Measurements from ENCODE around the gene COL5A3. TPM values are rescaled to one million over a fixed set of nuclear protein-coding genes. Genes with fewer than 3 reads are reported as not detected.
A peak's percentile ranks its signal among the peaks of the same experiment; 100 is the strongest.

Gene COL5A3
- total and polyA plus RNA-seq, 5 donors from 2014 or later: 0.35 to 2.1 TPM; not detected in 3

DNA sequence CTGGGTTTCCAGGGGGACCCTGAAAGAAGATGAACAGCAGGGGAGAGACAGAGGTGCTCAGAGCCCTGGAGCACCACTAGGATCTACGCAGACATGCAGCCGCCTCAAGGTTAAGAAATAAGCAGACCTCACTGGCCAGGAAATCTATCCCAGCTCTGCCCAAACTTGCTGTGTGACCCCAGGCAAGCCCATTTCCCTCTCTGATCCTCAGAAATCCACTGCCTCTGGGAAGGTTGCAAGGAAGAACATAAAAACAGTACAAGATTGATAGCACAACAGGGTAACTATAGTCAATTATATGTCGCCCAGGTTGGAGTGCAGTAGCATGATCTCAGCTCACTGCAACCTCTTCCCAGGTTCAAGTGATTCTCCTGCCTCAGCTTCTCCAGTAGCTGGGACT, 20.8 kb downstream of the COL5A3 start:
- Mint-ChIP-seq H3K27me3 (no peaks in the 10 kb centered on the region), H3K36me3 (no peaks in the 10 kb centered on the region), H3K27ac (no peak overlapping the region), H3K4me1 (peaks cover 0 to 2% (median 0%) of the 10 kb centered on the region in 4 donors), H3K4me3 (no peak overlapping the region), H3K9me3 (no peaks in the 10 kb centered on the region)
- no peak for DNase-seq
- no peak for ATAC-seq (ENCODE audit: low read depth in 2 of 2)
- Histone ChIP-seq H3K27ac (ENCODE audit: insufficient read depth, low read length, poor library complexity, severe bottlenecking) (no peak overlapping the region), H3K27me3 (ENCODE audit: control insufficient read depth, insufficient read depth, low read length) (no peaks in the 10 kb centered on the region), H3K9me3 (ENCODE audit: control insufficient read depth in 2 of 2, low read length in 2 of 2) (no peaks in the 10 kb centered on the region), H3K4me1 (ENCODE audit: control insufficient read depth, insufficient read depth, low read length, poor library complexity, severe bottlenecking) (no peaks in the 10 kb centered on the region), H3K36me3 (ENCODE audit: control insufficient read depth, insufficient read depth, low read length) (no peaks in the 10 kb centered on the region), H3K4me3 (ENCODE audit: low read depth, low read length) (no peak overlapping the region)

DNA sequence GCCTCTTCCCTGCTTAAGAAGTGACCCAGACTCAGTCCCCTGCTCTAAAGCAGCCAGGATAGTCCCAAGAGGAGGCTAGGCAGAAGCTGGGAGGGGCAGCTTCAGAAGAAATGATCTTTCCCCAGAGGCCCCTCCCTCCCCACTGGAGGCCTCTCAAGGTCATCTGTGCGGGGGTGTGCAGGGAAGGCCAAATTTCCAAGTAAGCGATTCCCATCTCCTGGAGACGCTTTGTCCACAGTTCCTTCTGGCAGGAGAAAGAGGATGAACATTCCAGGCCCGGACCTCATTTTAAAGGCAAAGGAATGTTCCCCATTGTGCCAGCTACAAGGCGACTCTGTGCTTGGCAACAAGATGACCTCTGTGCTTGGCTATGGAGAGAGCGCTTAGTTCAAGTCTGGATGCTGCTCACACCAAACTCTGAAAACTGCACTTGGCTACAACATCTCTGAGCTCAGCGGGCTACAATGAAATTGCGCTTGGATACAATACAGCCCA, 23.5 kb downstream of the COL5A3 start:
- Histone ChIP-seq H3K27ac (ENCODE audit: insufficient read depth, low read length, poor library complexity, severe bottlenecking) (no peak overlapping the region), H3K36me3 (ENCODE audit: control insufficient read depth, insufficient read depth, low read length) (no peaks in the 10 kb centered on the region), H3K4me1 (ENCODE audit: control insufficient read depth, insufficient read depth, low read length, poor library complexity, severe bottlenecking) (no peaks in the 10 kb centered on the region), H3K9me3 (ENCODE audit: control insufficient read depth in 2 of 2, low read length in 2 of 2) (no peaks in the 10 kb centered on the region), H3K4me3 (ENCODE audit: low read depth, low read length) (no peak overlapping the region), H3K27me3 (ENCODE audit: control insufficient read depth, insufficient read depth, low read length) (no peaks in the 10 kb centered on the region)
- H3K27ac Mint-ChIP-seq: no peak overlapping the region
- no peaks in the 10 kb centered on the region for H3K36me3 Mint-ChIP-seq
- no peak overlapping the region for H3K4me3 Mint-ChIP-seq
- ATAC-seq (ENCODE audit: low read depth in 2 of 2) (no peak), DNase-seq (no peak)
- no peaks in the 10 kb centered on the region for H3K9me3 Mint-ChIP-seq
- no peaks in the 10 kb centered on the region for H3K27me3 Mint-ChIP-seq
- peaks cover 0 to 2% (median 0%) of the 10 kb centered on the region in 4 donors for H3K4me1 Mint-ChIP-seq

DNA sequence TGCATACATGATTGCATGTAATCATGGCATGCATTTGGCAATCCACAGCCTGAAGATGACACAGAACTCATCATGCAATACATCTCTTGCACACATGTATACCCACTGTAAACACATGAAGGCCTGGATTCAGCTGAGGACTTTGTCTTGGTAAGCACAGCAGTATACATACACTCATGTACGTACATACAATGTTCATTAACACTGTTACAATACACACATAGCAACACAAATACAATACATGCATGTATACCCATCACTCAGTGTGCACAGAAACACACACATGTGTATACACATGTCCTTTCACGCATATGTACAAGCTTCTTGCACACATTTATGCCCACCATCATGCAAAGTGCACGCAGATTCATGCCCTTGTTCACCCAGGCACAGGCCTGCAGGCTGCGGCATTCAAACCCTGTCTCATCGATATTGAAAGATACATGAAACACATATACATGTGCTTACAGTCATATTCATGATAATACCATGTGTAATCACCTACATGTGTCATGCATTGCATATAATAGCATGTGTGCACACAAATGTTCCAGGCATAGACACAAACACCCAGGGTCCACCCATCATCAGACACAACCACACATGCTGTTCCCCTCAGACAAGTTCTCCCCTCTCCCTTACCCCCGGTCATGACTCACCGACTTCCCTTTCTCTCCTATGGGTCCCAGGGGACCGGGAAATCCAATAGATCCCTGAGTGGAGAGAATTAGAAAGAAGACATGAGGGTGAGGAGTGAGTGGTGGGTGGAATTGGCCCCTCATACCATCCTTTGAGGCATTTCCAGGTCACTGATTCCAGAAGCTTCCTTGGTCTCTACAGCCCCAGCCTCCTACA, 28.7 kb downstream of the COL5A3 start:
- no peaks in the 10 kb centered on the region for H3K9me3 ChIP-seq (ENCODE audit: control insufficient read depth in 2 of 2, low read length in 2 of 2)
- peak overlapping the region in 1 of 3 donors; percentile 35 for H3K27ac Mint-ChIP-seq
- ATAC-seq (ENCODE audit: low read depth in 2 of 2) (no peak), DNase-seq (no peak)
- no peaks in the 10 kb centered on the region for H3K36me3 ChIP-seq (ENCODE audit: control insufficient read depth, insufficient read depth, low read length)
- no peaks in the 10 kb centered on the region for H3K36me3 Mint-ChIP-seq
- H3K4me1 Mint-ChIP-seq: no peaks in the 10 kb centered on the region
- H3K9me3 Mint-ChIP-seq: peaks cover 0 to 4% (median 0%) of the 10 kb centered on the region in 7 donors
- no peaks in the 10 kb centered on the region for H3K27me3 ChIP-seq (ENCODE audit: control insufficient read depth, insufficient read depth, low read length)
- H3K4me3 ChIP-seq (ENCODE audit: low read depth, low read length): no peak overlapping the region
- H3K27me3 Mint-ChIP-seq: no peaks in the 10 kb centered on the region
- no peaks in the 10 kb centered on the region for H3K4me1 ChIP-seq (ENCODE audit: control insufficient read depth, insufficient read depth, low read length, poor library complexity, severe bottlenecking)
- H3K27ac ChIP-seq (ENCODE audit: insufficient read depth, low read length, poor library complexity, severe bottlenecking): no peak overlapping the region
- H3K4me3 Mint-ChIP-seq: no peak overlapping the region

GRCh38 chr19:9972103-9972502, 38.2 kb downstream of the COL5A3 start:
- H3K9me3 ChIP-seq (ENCODE audit: control insufficient read depth in 2 of 2, low read length in 2 of 2): no peaks in the 10 kb centered on the region
- ATAC-seq (ENCODE audit: low read depth in 2 of 2): no peak
- no peak overlapping the region for H3K4me3 Mint-ChIP-seq
- H3K27ac ChIP-seq (ENCODE audit: insufficient read depth, low read length, poor library complexity, severe bottlenecking): no peak overlapping the region
- peaks cover 0 to 3% (median 0%) of the 10 kb centered on the region in 7 donors for H3K9me3 Mint-ChIP-seq
- peaks cover 7% of the 10 kb centered on the region for H3K27me3 ChIP-seq (ENCODE audit: control insufficient read depth, insufficient read depth, low read length)
- peaks cover 0 to 4% (median 2%) of the 10 kb centered on the region in 4 donors for H3K4me1 Mint-ChIP-seq
- H3K36me3 ChIP-seq (ENCODE audit: control insufficient read depth, insufficient read depth, low read length): no peaks in the 10 kb centered on the region
- no peaks in the 10 kb centered on the region for H3K36me3 Mint-ChIP-seq
- no peak overlapping the region for H3K27ac Mint-ChIP-seq
- no peak overlapping the region for H3K4me3 ChIP-seq (ENCODE audit: low read depth, low read length)
- peaks cover 14% of the 10 kb centered on the region for H3K27me3 Mint-ChIP-seq
- no peak for DNase-seq
- H3K4me1 ChIP-seq (ENCODE audit: control insufficient read depth, insufficient read depth, low read length, poor library complexity, severe bottlenecking): no peaks in the 10 kb centered on the region

DNA sequence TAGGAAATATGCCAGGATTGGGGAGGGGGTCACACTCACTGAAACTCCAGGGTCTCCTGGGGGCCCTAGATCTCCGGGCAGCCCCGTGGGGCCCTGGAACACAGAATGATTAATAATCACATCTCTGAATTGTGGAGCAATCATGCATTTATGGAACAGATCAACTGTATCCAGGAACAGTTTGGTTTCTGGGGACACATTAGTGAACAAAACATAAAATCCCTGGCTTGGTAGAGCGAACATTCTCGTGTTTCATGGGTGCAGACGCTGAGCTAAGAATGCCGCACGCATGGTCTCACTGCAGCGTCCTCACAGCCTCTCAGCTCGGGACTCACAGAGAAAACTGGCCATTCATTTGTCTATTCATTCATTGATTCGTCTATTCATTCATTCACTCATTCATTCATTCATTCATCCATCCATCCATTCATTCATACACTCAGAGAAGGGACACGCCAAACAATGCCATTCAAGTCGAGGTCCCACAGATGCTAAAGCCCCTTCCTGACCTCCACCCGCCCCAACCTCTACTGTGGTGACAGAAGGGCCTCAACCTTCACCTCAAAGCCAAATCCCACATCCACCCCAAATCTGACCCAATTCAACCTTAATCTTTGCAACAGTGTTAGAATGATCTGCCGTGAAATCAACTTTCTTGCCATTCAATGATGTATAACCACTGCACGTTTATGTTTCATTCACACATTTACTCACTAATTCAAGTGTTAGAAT, 39.0 kb downstream of the COL5A3 start:
- H3K36me3 ChIP-seq (ENCODE audit: control insufficient read depth, insufficient read depth, low read length): no peaks in the 10 kb centered on the region
- H3K27ac Mint-ChIP-seq: no peak overlapping the region
- H3K27me3 ChIP-seq (ENCODE audit: control insufficient read depth, insufficient read depth, low read length): peaks cover 7% of the 10 kb centered on the region
- peaks cover 0 to 3% (median 0%) of the 10 kb centered on the region in 7 donors for H3K9me3 Mint-ChIP-seq
- H3K27me3 Mint-ChIP-seq: peaks cover 20% of the 10 kb centered on the region
- H3K4me1 ChIP-seq (ENCODE audit: control insufficient read depth, insufficient read depth, low read length, poor library complexity, severe bottlenecking): no peaks in the 10 kb centered on the region
- DNase-seq (no peak), ATAC-seq (ENCODE audit: low read depth in 2 of 2) (no peak)
- H3K4me1 Mint-ChIP-seq: peaks cover 0 to 6% (median 2%) of the 10 kb centered on the region in 4 donors
- H3K27ac ChIP-seq (ENCODE audit: insufficient read depth, low read length, poor library complexity, severe bottlenecking): no peak overlapping the region
- H3K4me3 ChIP-seq (ENCODE audit: low read depth, low read length): no peak overlapping the region
- no peaks in the 10 kb centered on the region for H3K9me3 ChIP-seq (ENCODE audit: control insufficient read depth in 2 of 2, low read length in 2 of 2)
- no peaks in the 10 kb centered on the region for H3K36me3 Mint-ChIP-seq
- H3K4me3 Mint-ChIP-seq: no peak overlapping the region

DNA sequence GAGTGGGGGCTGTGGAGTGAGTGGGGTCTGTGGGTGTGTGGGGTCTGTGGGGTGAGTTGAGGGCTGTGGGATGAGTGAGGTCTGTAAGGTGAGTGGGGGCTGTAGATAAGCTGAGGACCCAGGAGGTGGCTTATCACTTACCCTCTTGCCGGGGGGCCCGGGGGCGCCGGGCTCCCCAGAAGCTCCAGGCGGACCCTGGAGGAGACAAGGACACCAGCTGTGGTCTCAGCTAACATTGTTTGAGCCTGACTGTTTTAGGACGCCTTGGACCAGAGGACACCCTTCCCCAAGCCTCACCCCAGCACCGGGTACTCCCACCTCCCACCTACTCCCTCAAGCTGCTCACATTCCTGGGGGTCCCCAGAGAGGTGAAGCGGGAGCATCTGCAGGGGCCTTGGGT, 39.8 kb downstream of the COL5A3 start:
- Mint-ChIP-seq H3K4me1 (peaks cover 0 to 6% (median 2%) of the 10 kb centered on the region in 4 donors), H3K36me3 (no peaks in the 10 kb centered on the region), H3K27ac (no peak overlapping the region), H3K27me3 (peaks cover 27% of the 10 kb centered on the region), H3K4me3 (no peak overlapping the region), H3K9me3 (peaks cover 0 to 3% (median 0%) of the 10 kb centered on the region in 7 donors)
- no peaks in the 10 kb centered on the region for H3K9me3 ChIP-seq (ENCODE audit: control insufficient read depth in 2 of 2, low read length in 2 of 2)
- H3K4me1 ChIP-seq (ENCODE audit: control insufficient read depth, insufficient read depth, low read length, poor library complexity, severe bottlenecking): no peaks in the 10 kb centered on the region
- ATAC-seq (ENCODE audit: low read depth in 2 of 2) (no peak), DNase-seq (no peak)
- H3K36me3 ChIP-seq (ENCODE audit: control insufficient read depth, insufficient read depth, low read length): no peaks in the 10 kb centered on the region
- no peak overlapping the region for H3K27ac ChIP-seq (ENCODE audit: insufficient read depth, low read length, poor library complexity, severe bottlenecking)
- no peak overlapping the region for H3K4me3 ChIP-seq (ENCODE audit: low read depth, low read length)
- peaks cover 7% of the 10 kb centered on the region for H3K27me3 ChIP-seq (ENCODE audit: control insufficient read depth, insufficient read depth, low read length)

GRCh38 chr19:9969688-9969975, 40.7 kb downstream of the COL5A3 start:
- no peak overlapping the region for H3K4me3 Mint-ChIP-seq
- no peaks in the 10 kb centered on the region for H3K36me3 Mint-ChIP-seq
- H3K9me3 Mint-ChIP-seq: peaks cover 0 to 3% (median 0%) of the 10 kb centered on the region in 7 donors
- Histone ChIP-seq H3K36me3 (ENCODE audit: control insufficient read depth, insufficient read depth, low read length) (no peaks in the 10 kb centered on the region), H3K4me1 (ENCODE audit: control insufficient read depth, insufficient read depth, low read length, poor library complexity, severe bottlenecking) (no peaks in the 10 kb centered on the region), H3K4me3 (ENCODE audit: low read depth, low read length) (no peak overlapping the region), H3K27ac (ENCODE audit: insufficient read depth, low read length, poor library complexity, severe bottlenecking) (no peak overlapping the region), H3K9me3 (ENCODE audit: control insufficient read depth in 2 of 2, low read length in 2 of 2) (no peaks in the 10 kb centered on the region), H3K27me3 (ENCODE audit: control insufficient read depth, insufficient read depth, low read length) (peaks cover 7% of the 10 kb centered on the region)
- H3K27ac Mint-ChIP-seq: no peak overlapping the region
- peaks cover 28% of the 10 kb centered on the region for H3K27me3 Mint-ChIP-seq
- peaks cover 0 to 6% (median 2%) of the 10 kb centered on the region in 4 donors for H3K4me1 Mint-ChIP-seq
- DNase-seq: no peak
- ATAC-seq (ENCODE audit: low read depth in 2 of 2): no peak

All from CD4-positive, CD25-positive, alpha-beta regulatory T cell (primary cell).